Heart left ventricle (tissue), 13 donors: ENCODE measurements around the gene UGGT1.

Experiments
- POLR2A ChIP-seq, 2 donors: fragments of 450-650 bp; IDR thresholded peaks; one replicate each; pipeline ENCODE4 v1.6.1; 2017; ENCODE audit warnings: antibody characterized with exemption in 2 of 2, mild to moderate bottlenecking in 2 of 2, moderate library complexity in 2 of 2
- TF ChIP-seq, protein P1 (sequence below), 12 donors: fragments of 200-600 bp; sonication (generic) in 4 of 12; IDR thresholded peaks; one replicate each; pipeline versions ENCODE4 v1.5.0 to v1.8.0; 2018 to 2022; ENCODE audit warnings: antibody characterized with exemption in 12 of 12, mild to moderate bottlenecking in 5 of 12
- donor health status: ischemic (EF 13 %, LVEDD 7.1; RV severe dilation, severe dysfunction).
- donor health status: DM: no; HTN: yes; CAD: no.
- donor health status: DM: no; HTN: no; CAD: no.
- donor health status: ischemic (EF 25% LVEDD 6.9; RV normal size, moderate dysfunction).
- donor health status: ischemic (EF 25% LVEDD 5.7; RV mildly dilated, moderate dysfunction).
- donor health status: ischemic (EF 35%, LVEDD 5.7; RV mildly dilated, moderate dysfunction).
- donor health status: nonischemic (EF 11% LVEDD 7.7; RV severe dilation, severe dysfunction).
- donor health status: DM: yes; HTN: yes; CAD: no.
- donor health status: PGD.
- donor health status: ischemic (EF 29% LVEDD 5.4; RV normal size, mild dysfunction).
- donor health status: nonischemic (EF 23%, LVEDD 6.1; RV moderate dilation, normal function).

DNA sequence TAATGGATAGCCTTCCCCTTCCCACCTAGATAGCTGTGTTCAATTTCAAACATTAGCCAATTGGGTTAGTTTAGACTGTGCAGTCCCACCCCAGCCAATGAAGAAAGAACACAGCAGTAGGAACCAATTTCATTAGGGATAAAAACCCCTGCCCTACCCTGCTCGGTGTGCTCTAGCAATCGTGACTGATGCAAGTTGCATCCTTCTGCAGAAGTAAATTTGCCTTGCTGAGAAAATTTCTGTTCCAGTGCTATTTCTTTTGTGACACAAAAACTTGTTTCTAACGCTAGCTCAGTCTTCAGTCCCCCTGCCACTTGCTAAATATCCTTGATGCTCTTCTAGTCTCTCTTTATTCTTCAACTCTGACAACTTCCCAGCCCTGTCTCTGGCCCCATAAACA, 48.0 kb upstream of the UGGT1 start:
- TF ChIP-seq, protein P1, sequence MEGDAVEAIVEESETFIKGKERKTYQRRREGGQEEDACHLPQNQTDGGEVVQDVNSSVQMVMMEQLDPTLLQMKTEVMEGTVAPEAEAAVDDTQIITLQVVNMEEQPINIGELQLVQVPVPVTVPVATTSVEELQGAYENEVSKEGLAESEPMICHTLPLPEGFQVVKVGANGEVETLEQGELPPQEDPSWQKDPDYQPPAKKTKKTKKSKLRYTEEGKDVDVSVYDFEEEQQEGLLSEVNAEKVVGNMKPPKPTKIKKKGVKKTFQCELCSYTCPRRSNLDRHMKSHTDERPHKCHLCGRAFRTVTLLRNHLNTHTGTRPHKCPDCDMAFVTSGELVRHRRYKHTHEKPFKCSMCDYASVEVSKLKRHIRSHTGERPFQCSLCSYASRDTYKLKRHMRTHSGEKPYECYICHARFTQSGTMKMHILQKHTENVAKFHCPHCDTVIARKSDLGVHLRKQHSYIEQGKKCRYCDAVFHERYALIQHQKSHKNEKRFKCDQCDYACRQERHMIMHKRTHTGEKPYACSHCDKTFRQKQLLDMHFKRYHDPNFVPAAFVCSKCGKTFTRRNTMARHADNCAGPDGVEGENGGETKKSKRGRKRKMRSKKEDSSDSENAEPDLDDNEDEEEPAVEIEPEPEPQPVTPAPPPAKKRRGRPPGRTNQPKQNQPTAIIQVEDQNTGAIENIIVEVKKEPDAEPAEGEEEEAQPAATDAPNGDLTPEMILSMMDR (IDR thresholded peaks at IDR 0.05), result no peak
- TF ChIP-seq POLR2A (IDR thresholded peaks at IDR 0.05), result no peak
